OCI-LY1 (cell line): ENCODE measurements around the gene PTPRM.

Source experiments
- H2AFZ ChIP-seq: fragments of 200-600 bp; sonication (generic), shearing (Covaris generic); 2 replicates; pipeline ENCODE4 v1.6.0; 2014; ENCODE audit warnings: antibody characterized with exemption, mild to moderate bottlenecking, low read length
- H3F3A ChIP-seq: fragments of 200-600 bp; sonication (generic), shearing (Covaris generic); 2 replicates; pipeline ENCODE4 v1.6.0; 2014; ENCODE audit warnings: mild to moderate bottlenecking, antibody characterized with exemption, low read length, moderate library complexity; ENCODE audit not compliant: insufficient read depth
- H3K27ac ChIP-seq: fragments of 200-600 bp; sonication (generic); 2 replicates; pipeline ENCODE4 v1.5.1; 2014; ENCODE audit warnings: low read length, mixed run types, mild to moderate bottlenecking, low read depth; ENCODE audit not compliant: poor library complexity, severe bottlenecking
- H3K27me3 ChIP-seq: fragments of 200-600 bp; sonication (generic); 2 replicates; pipeline ENCODE4 v1.6.0; 2014; ENCODE audit warnings: antibody characterized with exemption, mild to moderate bottlenecking, low read length, moderate library complexity; ENCODE audit not compliant: insufficient read depth
- H3K36me3 ChIP-seq: fragments of 200-600 bp; sonication (generic); 2 replicates; pipeline ENCODE4 v1.6.1; 2014; ENCODE audit warnings: mild to moderate bottlenecking, antibody characterized with exemption, low read length, moderate library complexity, mixed read lengths; ENCODE audit not compliant: insufficient read depth
- H3K4me1 ChIP-seq: fragments of 200-600 bp; sonication (generic); 2 replicates; pipeline ENCODE4 v1.5.1; 2014; ENCODE audit warnings: mild to moderate bottlenecking, low read length, moderate library complexity; ENCODE audit not compliant: insufficient read depth, severe bottlenecking
- H3K4me2 ChIP-seq: fragments of 200-600 bp; sonication (generic), shearing (Covaris generic); 2 replicates; pipeline ENCODE4 v1.6.1; 2014; ENCODE audit warnings: low read length
- H3K4me3 ChIP-seq: fragments of 200-600 bp; sonication (generic); 2 replicates; pipeline ENCODE4 v1.5.1; 2014; ENCODE audit warnings: low read length, low read depth, mild to moderate bottlenecking, mixed read lengths; ENCODE audit not compliant: poor library complexity, severe bottlenecking
- H3K79me2 ChIP-seq: fragments of 200-600 bp; shearing (Covaris generic); 2 replicates; pipeline ENCODE4 v1.6.1; 2016; ENCODE audit warnings: mixed run types, low read length, mixed read lengths; ENCODE audit not compliant: insufficient read depth
- H3K9ac ChIP-seq: fragments of 200-600 bp; sonication (generic), shearing (Covaris generic); 2 replicates; pipeline ENCODE4 v1.6.1; 2014; ENCODE audit warnings: mild to moderate bottlenecking, low read length, mixed read lengths
- H3K9me2 ChIP-seq: fragments of 200-600 bp; sonication (generic), shearing (Covaris generic); 2 replicates; pipeline ENCODE4 v1.6.1; 2014; ENCODE audit warnings: low read depth, mild to moderate bottlenecking, low read length, mixed read lengths
- H3K9me3 ChIP-seq: fragments of 200-600 bp; shearing (Covaris generic); 2 replicates; pipeline ENCODE4 v1.6.1; 2014; ENCODE audit warnings: low read length, mixed read lengths
- H4K20me1 ChIP-seq: fragments of 200-600 bp; sonication (generic), shearing (Covaris generic); 2 replicates; pipeline ENCODE4 v1.6.0; 2016; ENCODE audit warnings: mild to moderate bottlenecking, low read length; ENCODE audit not compliant: insufficient read depth
- EZH2 ChIP-seq: fragments of 200-600 bp; sonication (generic), shearing (Covaris generic); IDR thresholded peaks from 2 replicates; pipeline ENCODE4 v1.8.0; 2017; ENCODE audit warnings: borderline replicate concordance, mixed run types, mild to moderate bottlenecking, antibody characterized with exemption, low read length, moderate library complexity, mixed read lengths
- TF ChIP-seq, protein P1 (sequence below): fragments of 200-600 bp; sonication (generic), shearing (Covaris generic); IDR thresholded peaks from 2 replicates; pipeline ENCODE4 v1.5.1; 2017; ENCODE audit warnings: mild to moderate bottlenecking, antibody characterized with exemption, low read length, moderate library complexity, mixed read lengths

Gene PTPRM

GRCh38 chr18:8264116-8264515 lies 697.0 kb downstream of the PTPRM start:
- Histone ChIP-seq H3K27ac (no peak overlapping the region), H3K36me3 (no peaks in the 10 kb centered on the region), H2AFZ (no peak overlapping the region), H4K20me1 (no peaks in the 10 kb centered on the region), H3K9ac (no peak overlapping the region), H3K4me1 (no peaks in the 10 kb centered on the region), H3K4me3 (no peak overlapping the region), H3F3A (no peaks in the 10 kb centered on the region), H3K9me3 (no peaks in the 10 kb centered on the region), H3K4me2 (no peak overlapping the region), H3K27me3 (no peaks in the 10 kb centered on the region), H3K9me2 (no peaks in the 10 kb centered on the region), H3K79me2 (no peaks in the 10 kb centered on the region)
- TF ChIP-seq EZH2 = no peak
- TF ChIP-seq, protein P1, sequence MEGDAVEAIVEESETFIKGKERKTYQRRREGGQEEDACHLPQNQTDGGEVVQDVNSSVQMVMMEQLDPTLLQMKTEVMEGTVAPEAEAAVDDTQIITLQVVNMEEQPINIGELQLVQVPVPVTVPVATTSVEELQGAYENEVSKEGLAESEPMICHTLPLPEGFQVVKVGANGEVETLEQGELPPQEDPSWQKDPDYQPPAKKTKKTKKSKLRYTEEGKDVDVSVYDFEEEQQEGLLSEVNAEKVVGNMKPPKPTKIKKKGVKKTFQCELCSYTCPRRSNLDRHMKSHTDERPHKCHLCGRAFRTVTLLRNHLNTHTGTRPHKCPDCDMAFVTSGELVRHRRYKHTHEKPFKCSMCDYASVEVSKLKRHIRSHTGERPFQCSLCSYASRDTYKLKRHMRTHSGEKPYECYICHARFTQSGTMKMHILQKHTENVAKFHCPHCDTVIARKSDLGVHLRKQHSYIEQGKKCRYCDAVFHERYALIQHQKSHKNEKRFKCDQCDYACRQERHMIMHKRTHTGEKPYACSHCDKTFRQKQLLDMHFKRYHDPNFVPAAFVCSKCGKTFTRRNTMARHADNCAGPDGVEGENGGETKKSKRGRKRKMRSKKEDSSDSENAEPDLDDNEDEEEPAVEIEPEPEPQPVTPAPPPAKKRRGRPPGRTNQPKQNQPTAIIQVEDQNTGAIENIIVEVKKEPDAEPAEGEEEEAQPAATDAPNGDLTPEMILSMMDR = no peak

- Histone ChIP-seq H3K9ac (no peak overlapping the region), H3K79me2 (no peaks in the 10 kb centered on the region), H4K20me1 (no peaks in the 10 kb centered on the region), H3K4me2 (no peak overlapping the region), H3K36me3 (no peaks in the 10 kb centered on the region), H3F3A (no peaks in the 10 kb centered on the region), H3K9me2 (no peaks in the 10 kb centered on the region), H3K9me3 (no peaks in the 10 kb centered on the region), H3K4me3 (no peak overlapping the region), H2AFZ (no peak overlapping the region), H3K4me1 (no peaks in the 10 kb centered on the region), H3K27me3 (no peaks in the 10 kb centered on the region), H3K27ac (no peak overlapping the region)
- no peak for TF ChIP-seq EZH2
- TF ChIP-seq, protein P1 = no peak
Measured at GRCh38 chr18:8264861-8265411, 697.8 kb downstream of the PTPRM start.

GRCh38 chr18:8272254-8272653 lies 705.1 kb downstream of the PTPRM start:
- H3K9me2 ChIP-seq = 0 out of 2 replicates have a peak, but pooled peaks cover 3% of the 10 kb centered on the region
- H4K20me1 ChIP-seq = no peaks in the 10 kb centered on the region
- no peak for TF ChIP-seq EZH2
- TF ChIP-seq, protein P1 = no peak
- H3K36me3 ChIP-seq = no peaks in the 10 kb centered on the region
- no peak overlapping the region for H3K4me2 ChIP-seq
- H2AFZ ChIP-seq = no peak overlapping the region
- H3K27me3 ChIP-seq = no peaks in the 10 kb centered on the region
- no peak overlapping the region for H3K9ac ChIP-seq
- H3K9me3 ChIP-seq = no peaks in the 10 kb centered on the region
- H3K79me2 ChIP-seq = no peaks in the 10 kb centered on the region
- no peak overlapping the region for H3K27ac ChIP-seq
- no peaks in the 10 kb centered on the region for H3K4me1 ChIP-seq
- no peaks in the 10 kb centered on the region for H3F3A ChIP-seq
- H3K4me3 ChIP-seq = no peak overlapping the region
